ENCODE data around the gene LRBA.

Gene LRBA

GRCh38 chr4:150342945-150343344 is 672.1 kb downstream of the LRBA start:
- DNase-seq = no peak

- DNase-seq = no peak
Measured at GRCh38 chr4:150337734-150338133, 677.4 kb downstream of the LRBA start.

DNA sequence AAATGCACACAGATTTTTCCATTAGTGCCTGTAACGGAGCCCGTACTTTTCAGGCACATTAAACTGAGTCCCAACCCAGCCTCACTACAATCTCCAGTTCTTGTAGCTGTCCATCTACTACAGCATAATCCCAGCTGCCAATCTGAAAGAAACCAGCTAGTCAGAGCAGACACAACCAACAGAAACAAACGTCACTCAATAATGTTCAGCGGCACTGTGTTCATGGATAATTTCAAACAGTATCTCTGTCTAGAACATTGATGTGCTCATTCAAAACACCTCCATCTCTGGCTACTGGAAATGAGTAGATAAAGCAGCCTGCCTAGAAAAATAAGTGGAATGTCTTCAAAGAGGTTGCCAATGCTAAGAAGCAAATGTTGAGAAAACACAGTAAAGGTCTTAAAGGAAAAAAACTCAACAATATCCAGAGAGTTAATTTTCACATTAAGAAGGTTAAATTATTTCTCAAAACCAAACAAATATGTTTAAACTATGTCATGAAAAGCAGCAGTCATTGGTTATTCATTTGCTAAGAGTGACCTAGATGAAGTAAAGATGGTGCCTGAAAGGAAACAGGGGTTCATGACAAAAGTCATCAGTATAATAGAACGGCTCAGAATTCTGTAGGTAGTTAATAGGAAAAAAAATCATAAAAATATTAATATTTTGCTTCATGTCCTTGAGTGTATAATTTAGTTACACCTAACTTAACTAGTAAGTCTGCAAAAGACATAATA is 678.2 kb downstream of the LRBA start:
- DNase-seq = no peak

DNA sequence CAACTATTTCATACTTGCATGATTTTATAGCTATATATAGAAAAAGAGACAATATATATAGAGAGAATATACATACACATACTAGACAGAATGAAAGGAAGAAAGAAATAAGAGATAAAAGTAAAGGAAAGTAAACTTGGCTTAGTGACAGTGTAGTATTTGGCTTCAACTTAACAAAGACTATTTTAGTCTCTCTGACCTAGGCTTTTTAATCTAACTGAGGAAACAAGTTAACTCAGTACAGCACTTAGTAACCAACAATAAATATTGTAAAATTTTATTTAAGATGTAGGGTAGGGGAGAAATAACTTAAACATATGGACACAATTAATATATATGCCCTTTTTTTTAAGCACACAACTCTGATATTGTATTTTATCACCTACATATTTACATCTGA is 682.1 kb downstream of the LRBA start:
- no peak for DNase-seq

- DNase-seq = no peak
Measured at GRCh38 chr4:150332086-150332485, 683.0 kb downstream of the LRBA start.

GRCh38 chr4:150329373-150329772 is 685.7 kb downstream of the LRBA start:
- DNase-seq = no peak

GRCh38 chr4:150328496-150328895 is 686.6 kb downstream of the LRBA start:
- DNase-seq = no peak

DNA sequence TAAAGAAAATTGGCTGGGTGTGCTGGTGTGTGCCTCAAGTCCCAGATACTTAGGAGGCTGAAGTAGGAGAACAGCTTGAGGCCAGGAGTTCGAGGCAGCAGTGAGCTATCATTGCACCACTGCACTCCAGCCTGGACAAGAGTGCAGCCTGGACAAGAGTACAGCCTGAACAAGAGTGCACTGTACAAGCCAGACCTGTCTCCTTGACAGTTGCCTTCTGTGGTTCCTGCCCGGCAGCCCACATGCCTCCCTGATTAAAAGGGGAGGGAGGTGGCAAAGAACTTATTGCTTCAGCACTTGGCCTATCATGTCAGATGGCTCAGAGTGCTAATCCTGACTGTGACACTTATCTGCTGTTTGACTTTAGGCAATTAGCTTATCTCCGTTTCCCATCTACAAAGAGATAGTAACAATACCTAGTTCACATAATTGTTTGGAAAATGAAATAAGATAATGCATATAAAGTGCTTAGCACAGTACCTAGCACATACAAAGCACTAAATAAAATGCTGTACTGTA is 687.8 kb downstream of the LRBA start:
- no peak for DNase-seq

DNA sequence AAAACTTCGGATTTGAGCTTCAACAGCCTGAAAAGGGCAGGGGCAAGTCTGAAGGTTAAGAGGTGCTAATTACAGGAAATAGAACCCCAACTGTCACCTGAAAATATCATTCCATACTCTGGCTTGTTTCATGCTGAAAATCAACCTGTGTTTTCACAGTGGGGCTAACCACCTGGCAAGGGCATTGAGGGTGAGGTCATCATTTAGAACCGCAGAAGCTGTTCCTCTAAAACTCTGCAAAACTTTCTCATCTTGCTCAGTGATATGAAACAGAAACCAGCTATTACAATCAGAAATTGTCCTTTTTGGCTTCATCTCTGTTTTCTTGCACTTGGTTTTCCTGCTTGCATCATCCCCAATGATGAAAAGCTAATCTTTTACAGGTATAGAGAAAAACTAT is 689.2 kb downstream of the LRBA start:
- no peak for DNase-seq

- no peak for DNase-seq
Measured at GRCh38 chr4:150323406-150324325, 691.4 kb downstream of the LRBA start.

- DNase-seq = no peak
Measured at GRCh38 chr4:150322646-150323045, 692.4 kb downstream of the LRBA start.

DNA sequence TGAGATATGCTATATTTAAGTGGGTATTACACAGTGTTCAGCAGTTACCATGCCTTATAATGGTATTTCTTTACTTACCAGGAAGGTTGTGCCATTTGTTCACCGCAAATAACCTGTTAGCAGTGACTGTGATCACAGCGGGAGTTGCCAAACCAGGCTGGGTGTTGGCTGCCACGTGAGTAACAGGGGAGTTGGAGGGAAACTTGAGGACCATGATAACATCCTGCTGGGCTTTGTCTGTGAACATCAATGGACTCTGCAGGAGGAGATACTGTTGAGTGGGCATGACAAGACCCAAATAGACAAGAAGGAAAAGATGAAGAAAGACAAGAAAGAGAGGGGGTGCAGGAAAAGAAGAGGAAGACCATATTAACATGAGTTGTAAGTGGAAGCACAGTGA is 694.0 kb downstream of the LRBA start:
- DNase-seq = no peak

DNA sequence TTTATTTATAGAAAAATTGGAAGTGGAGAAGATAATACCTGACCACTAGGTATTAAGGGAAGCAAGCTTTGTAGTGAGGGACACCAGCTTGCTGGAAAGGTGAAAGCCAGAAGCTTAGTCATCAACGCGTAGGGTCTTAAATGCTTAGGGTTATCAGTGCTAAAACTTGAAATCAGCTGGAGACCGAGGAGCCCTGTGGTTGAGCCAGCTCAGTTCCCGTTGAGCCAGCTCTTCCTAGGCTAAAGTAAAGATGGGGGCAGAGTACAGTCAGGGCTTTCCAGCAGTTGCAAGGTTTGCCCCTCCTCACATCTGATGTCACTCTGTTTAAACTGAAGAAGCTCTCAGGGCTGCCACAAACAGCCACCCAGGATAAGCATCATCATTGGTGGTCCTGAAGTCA is 696.1 kb downstream of the LRBA start:
- DNase-seq = no peak

GRCh38 chr4:150318527-150318926 is 696.6 kb downstream of the LRBA start:
- DNase-seq = no peak

- no peak for DNase-seq
Measured at GRCh38 chr4:150316332-150317205, 698.5 kb downstream of the LRBA start.

GRCh38 chr4:150315691-150316090 is 699.4 kb downstream of the LRBA start:
- DNase-seq = no peak

DNA sequence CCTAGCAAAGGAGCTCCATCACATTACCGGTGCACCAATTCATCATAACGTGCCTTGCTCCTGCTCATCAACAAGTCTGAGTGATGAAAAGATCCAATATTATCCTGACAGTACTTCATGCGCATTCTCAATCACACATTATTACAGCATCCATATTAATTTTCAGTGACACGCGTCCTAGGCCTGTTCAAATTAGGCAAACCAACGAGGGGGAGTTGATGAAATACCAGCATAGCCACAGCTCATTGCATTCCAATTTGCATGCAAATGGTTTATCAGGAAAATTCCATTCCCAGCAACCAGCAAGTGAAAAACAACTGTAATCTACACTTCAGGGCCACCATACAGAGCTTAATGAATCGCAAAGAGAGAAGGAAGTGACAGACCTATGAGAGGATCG is 699.9 kb downstream of the LRBA start:
- no peak for DNase-seq

DNA sequence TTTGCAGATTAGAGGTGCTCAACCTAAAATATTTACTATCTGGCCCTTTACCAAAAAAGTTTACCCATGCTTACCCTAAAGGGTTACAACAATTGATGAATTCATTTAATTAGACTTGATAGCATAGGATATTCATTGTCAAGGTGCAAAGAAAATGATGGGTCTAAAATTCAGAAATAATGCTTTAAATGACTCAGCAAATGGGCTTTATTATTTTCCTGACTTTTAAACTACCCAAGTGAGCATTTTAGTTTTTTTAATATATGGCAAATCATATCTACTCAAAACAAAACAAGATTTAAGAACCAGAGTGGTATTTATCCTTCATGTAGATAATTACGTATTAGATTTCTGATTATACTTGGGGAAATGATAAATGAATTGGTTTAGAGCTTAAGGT is 701.1 kb downstream of the LRBA start:
- DNase-seq = no peak

GRCh38 chr4:150310159-150310895 is 704.8 kb downstream of the LRBA start:
- no peak for DNase-seq

DNA sequence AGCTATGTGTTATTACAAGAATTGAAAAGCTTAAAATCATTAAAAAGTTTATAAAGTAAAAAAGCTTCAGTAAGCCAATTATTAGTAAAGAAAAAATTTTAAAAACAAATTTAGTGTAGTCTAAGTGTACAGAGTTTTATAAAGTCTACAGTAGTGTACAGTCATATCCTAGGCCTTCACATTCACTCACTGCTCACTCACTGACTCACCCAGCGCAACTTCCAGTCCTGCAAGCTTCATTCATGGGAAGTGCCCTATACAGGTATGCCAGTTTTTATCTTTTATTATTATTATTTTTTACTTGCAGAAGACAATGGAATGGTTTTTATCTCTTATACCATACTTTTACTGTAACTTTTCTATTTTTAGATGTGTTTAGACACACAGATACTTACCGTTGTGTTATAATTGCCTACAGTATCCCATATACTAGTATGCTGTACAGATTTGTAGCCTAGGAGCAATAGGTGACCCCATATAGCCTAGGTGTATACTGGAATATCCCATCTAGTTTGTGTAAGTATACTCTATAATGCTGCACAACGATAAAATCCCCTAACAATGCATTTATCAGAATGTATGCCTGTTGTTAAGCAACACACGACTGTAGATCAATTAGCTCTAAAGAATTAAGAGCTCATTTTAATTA is 706.1 kb downstream of the LRBA start:
- no peak for DNase-seq

DNA sequence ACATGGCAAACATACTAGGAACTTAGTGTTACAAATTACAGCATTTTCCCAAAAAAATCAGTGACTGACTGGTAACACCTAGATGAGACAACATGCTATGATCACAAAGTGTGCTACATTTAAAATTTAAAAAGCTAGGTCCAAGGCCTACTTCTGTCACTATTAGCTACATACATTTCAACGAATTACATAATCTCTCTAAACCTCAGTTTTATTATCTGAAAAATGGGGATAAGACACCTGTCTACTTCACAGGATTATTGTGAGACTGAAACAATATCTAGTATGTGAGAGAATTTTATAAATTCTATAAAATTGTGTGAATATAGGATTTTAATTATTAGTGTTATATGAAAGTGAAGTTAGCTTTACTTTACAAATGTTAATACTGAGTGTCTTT is 708.4 kb downstream of the LRBA start:
- no peak for DNase-seq

- DNase-seq = no peak
Measured at GRCh38 chr4:150305995-150306394, 709.1 kb downstream of the LRBA start.
